ENCODE measurements around the gene SDR42E2.

SDR42E2 gene

DNA sequence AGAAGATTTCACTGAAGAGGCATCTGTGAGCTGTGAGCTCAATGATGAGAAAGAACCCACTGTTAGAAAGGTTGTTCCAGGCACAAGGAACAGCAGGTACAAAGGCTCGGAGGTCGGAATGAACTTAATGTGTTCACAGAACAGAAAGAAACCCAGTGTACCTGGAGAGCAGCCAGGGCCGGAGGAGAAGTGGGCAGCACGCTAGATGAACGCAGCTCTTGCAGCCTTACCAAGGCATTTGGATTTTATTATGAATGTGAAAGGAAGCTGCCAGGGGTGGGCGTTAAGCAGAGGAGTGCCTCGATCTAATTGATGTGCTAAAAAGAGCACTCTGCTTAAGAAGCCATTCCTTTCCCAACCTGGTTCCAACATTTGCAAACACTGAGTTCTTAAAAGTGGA lies 62.8 kb downstream of the SDR42E2 start:
- peaks cover 10% of the 10 kb centered on the region for H3K36me3 ChIP-seq
- no peak for TF ChIP-seq CTCF (IDR thresholded peaks at IDR 0.05)
- no peak overlapping the region for H3K4me3 ChIP-seq (ENCODE audit: low read depth in 1 of 2, low read length in 1 of 2)
- H3K4me1 ChIP-seq (ENCODE audit: control insufficient read depth in 1 of 2, insufficient read depth in 1 of 2, low read depth in 1 of 2, low read length in 1 of 2): peaks cover 0 to 4% of the 10 kb centered on the region in 2 experiments
- H3K9me3 ChIP-seq: no peaks in the 10 kb centered on the region
- H3K27me3 ChIP-seq: no peaks in the 10 kb centered on the region
- no peak overlapping the region for H3K27ac ChIP-seq

GRCh38 chr16:22229889-22230288 lies 67.6 kb downstream of the SDR42E2 start:
- H3K27me3 ChIP-seq: no peaks in the 10 kb centered on the region
- H3K4me1 ChIP-seq (ENCODE audit: control insufficient read depth in 1 of 2, insufficient read depth in 1 of 2, low read depth in 1 of 2, low read length in 1 of 2): peaks cover 7 to 8% of the 10 kb centered on the region in 2 experiments
- no peak for TF ChIP-seq CTCF (IDR thresholded peaks at IDR 0.05)
- peaks cover 15% of the 10 kb centered on the region for H3K36me3 ChIP-seq
- H3K4me3 ChIP-seq (ENCODE audit: low read depth in 1 of 2, low read length in 1 of 2): no peak overlapping the region
- no peak overlapping the region for H3K27ac ChIP-seq
- no peaks in the 10 kb centered on the region for H3K9me3 ChIP-seq

DNA sequence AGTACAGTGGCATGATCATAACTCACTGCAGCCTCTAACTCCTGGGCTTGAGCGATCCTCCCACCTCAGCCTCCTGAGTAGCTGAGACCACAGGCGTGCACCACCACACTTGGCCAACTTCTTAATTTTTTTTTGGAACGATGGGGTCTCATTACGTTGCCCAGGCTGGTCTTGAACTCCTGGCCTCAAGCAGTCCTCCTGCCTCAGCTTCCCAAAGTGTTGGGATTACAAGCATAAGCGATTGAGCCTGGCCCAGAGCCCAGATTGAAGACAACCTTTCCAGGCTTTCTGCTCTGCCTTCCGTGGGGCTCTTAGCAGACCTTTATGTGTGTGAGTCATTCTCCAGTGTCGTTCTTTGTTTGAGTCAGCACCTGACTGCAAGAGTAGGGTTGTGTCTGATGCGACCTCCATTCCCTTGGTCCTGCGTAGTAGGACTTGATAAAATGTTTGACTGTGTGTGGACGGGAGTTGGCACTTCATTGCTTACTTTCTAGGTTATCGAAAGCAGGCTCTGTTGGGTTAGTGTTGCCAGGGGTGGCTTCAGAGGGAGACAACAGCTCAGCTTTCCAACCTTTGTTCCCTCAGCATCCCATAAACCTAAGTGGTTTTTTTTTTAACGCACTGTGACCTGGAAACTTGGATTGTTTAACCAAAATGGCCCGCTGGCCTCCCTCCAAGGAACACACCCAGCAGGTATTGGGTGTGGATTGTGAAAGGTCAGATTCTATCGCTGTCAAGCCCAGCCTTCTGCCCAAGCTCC lies 70.2 kb downstream of the SDR42E2 start:
- no peak overlapping the region for H3K4me3 ChIP-seq (ENCODE audit: low read depth in 1 of 2, low read length in 1 of 2)
- peaks cover 15% of the 10 kb centered on the region for H3K36me3 ChIP-seq
- no peak overlapping the region for H3K27ac ChIP-seq
- H3K9me3 ChIP-seq: no peaks in the 10 kb centered on the region
- H3K27me3 ChIP-seq: no peaks in the 10 kb centered on the region
- H3K4me1 ChIP-seq (ENCODE audit: control insufficient read depth in 1 of 2, insufficient read depth in 1 of 2, low read depth in 1 of 2, low read length in 1 of 2): peaks cover 7 to 8% of the 10 kb centered on the region in 2 experiments
- TF ChIP-seq CTCF (IDR thresholded peaks at IDR 0.05): no peak

DNA sequence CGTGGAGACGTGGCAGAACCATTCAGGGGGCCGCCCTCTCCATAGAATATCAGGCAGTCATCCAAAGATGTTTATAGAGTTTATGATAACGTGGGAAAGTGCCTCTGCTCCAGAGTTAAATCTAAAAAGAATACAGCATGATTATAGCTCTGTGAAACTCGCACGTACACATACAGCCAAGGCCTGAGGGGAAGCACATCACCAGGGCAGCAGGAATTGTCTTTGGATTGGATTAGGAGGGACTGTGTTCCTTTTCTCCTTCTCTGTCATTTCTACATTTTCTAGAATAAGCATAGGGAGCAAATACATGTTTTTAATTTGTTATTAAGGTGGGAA lies 70.7 kb downstream of the SDR42E2 start:
- Histone ChIP-seq H3K9me3 (no peaks in the 10 kb centered on the region), H3K27me3 (no peaks in the 10 kb centered on the region), H3K27ac (no peak overlapping the region), H3K36me3 (peaks cover 15% of the 10 kb centered on the region), H3K4me3 (ENCODE audit: low read depth in 1 of 2, low read length in 1 of 2) (no peak overlapping the region), H3K4me1 (ENCODE audit: control insufficient read depth in 1 of 2, insufficient read depth in 1 of 2, low read depth in 1 of 2, low read length in 1 of 2) (peaks cover 7 to 8% of the 10 kb centered on the region in 2 experiments)
- no peak for TF ChIP-seq CTCF (IDR thresholded peaks at IDR 0.05)

DNA sequence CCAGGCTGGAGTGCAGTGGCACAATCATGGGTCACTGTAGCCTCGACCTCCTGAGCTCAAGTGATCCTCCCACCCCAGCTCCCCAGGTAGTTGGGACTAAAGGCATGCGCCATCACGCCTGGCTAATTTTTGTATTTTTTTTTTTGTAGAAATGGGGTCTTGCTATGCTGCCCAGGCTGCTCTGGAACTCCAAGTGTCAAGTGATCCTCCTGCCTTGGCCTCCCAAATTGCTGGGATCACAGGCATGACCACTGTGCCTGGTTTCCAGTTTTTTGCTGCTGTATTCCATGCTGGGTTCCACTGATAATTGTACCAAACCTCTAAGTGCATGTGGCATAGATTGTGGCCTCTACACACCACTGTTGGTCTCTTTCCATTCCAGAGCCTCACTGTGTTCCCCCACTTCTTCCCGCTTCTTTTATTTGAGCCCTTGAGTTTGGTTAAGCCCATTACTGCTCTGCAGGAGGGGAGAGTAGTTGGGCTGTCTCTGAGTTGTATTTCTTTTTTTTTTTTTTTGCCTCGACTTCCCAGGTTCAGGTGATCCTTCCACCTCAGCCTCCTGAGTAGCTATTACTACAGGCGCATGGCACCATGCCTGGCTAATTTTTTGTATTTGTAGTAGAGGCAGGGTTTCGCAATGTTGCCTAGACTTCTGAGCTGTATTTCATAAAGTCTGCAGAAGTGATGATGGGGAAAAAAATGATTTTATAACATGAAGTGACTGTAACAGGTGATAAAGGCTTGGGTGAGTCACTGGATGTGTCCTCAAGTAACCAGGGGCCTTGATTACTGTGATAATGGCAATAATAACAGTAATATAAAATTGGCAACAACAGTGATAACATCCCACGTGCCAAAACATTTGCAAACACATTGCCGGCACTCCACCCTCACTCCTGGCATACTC lies 73.8 kb downstream of the SDR42E2 start:
- H3K4me3 ChIP-seq (ENCODE audit: low read depth in 1 of 2, low read length in 1 of 2): no peak overlapping the region
- H3K27ac ChIP-seq: no peak overlapping the region
- TF ChIP-seq CTCF (IDR thresholded peaks at IDR 0.05): no peak
- peaks cover 4% of the 10 kb centered on the region for H3K36me3 ChIP-seq
- no peaks in the 10 kb centered on the region for H3K9me3 ChIP-seq
- H3K4me1 ChIP-seq (ENCODE audit: control insufficient read depth in 1 of 2, insufficient read depth in 1 of 2, low read depth in 1 of 2, low read length in 1 of 2): peaks cover 10% of the 10 kb centered on the region in 2 experiments
- H3K27me3 ChIP-seq: no peaks in the 10 kb centered on the region
